IPS-11a (cell line): ENCODE measurements around the gene SLC3A2.
A peak's percentile ranks its signal among the peaks of the same experiment; 100 is the strongest.
"Not testable (repeated sequence)": the region's sequence is repeated elsewhere in the genome, so short reads cannot be mapped to it uniquely, and the experiment has no call there.

Experiments used
- H3K4me3 ChIP-seq: one replicate; pipeline ENCODE4 v1.5.1; 2013; ENCODE audit warnings: low read depth, low read length, control low read depth

Gene SLC3A2

DNA sequence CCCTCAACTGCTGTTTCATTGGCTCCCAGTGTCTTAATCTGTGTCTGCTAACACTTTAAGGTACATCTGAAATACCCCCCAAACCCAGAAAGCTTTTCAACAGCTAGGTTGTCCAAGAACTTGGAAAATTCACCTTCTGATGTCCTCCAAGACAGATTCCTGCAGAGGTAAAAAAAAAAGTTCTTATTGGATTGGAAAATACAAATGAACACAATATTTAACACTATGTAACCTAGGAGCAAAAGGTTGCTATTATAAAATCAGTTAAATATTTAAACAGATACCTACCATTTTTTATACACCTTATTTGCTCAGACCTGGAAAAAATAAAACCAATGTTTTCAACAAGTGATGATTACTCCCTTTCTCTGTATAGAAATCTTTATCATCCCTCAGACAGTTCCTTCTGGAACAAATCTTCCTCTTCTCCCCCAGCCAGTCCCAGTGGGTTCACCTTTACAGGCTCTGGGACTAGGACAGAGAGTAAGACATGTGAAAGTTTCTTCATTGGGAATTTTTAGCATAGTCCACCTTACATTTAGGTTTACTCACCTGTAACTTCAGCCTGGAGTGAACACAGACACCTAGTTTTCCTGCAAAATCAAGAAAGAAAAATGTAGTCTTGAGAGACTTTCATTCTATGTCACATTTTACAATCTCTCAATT is 28.0 kb upstream of the SLC3A2 start:
- peak overlapping the region; percentile 96 for H3K4me3 ChIP-seq

DNA sequence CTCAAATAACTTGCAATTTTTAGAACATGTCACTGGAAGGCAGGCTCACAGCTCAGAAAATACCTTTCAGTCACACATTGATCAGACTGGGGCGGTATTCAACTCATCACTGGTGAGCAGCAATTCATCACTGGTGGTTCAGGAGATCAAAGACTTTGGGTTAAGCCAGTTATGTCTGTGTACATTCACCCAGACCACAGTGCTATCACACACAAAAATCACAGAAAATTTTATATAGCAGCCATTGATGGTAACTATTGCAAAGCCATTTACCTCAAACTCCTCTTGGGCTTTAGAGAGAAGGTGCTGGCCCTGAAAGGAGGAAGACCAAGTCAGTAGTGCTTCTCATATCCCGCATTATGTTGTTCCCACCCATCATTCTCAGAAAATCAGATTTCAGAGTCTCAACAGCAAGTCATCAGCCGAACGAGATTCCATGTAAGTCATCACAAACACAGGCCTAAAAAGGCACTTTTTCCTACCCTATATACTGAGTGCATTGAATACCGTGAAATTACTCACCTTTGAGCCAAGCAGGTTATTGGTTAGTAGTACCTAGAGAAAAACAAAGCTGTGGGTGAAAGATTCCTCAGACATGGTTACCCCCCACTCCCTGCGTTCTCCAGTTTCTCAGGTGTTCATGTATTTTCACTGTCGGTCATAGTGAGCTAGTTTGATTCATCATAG is 27.3 kb upstream of the SLC3A2 start:
- H3K4me3 ChIP-seq, result peak overlapping the region; percentile 96

DNA sequence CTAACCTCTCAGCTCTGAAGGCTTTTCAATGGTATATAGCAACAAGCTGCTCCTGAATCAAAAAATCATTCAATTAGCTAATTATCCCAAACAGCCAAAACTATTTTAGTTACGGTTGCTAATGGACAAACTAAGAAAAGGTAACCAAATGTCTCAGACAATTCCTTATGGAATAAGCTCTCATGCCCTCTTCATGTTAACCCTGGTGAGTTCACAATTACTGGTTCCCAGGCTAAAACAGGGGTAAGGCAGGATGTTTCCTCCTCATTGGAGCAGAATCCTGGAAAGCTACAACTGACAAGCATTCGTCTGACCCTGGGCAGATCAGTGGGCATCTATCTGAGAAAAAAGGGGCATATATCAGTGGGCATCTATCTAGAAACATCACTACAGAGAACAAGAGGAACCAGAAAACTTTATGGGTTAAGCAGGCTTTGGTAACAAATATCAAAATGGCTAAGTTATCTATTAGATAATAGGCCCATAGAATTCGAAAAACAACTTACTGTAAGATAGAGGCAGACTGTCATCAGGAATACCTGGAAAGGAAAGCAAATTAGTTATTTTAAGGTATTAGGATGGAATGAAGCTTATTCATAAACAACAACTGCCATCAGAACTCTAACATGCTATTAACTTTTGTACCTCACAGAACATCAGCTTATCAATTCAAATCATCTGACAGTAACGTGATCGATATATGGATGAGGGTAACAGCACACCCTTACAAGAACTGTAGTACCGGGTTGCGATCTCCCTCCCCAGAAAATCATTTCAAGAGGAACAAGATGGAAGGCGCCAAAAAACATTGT is 26.5 kb upstream of the SLC3A2 start:
- H3K4me3 ChIP-seq, result peak overlapping the region; percentile 96

DNA sequence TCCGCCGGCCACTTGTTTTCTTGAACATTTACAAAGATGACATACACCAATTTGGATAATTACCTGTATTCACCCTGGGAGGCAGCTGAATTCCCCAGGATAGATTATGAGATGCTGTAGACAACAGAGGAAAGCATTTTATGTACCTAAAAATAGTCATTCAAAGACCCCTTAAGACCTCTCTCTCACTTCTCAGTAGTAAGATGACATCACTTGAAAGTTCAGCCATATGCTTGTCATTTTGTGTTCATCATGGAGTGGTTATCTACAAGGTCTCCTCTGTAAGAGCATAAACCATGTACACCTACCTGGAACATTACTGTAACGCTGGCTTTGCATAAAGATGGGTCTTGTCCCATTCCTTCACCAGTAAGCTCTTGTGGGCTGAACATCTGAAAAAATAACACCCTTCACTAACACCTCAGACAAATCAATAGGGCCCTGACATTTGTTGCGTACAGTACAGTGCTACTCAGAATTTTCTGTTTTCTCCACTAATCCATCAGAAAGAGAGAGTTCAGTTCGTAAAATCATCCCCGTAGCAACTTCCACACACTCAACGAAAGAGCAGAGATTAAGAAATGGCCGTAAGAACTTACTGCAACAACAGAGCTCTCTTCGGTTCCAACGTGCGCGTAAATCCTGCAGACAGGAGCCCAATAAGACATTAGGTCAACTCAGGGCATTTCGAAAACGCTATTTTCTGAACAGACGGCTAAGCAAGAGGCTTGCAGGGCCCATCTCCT is 25.7 kb upstream of the SLC3A2 start:
- peak overlapping the region; percentile 96 for H3K4me3 ChIP-seq

DNA sequence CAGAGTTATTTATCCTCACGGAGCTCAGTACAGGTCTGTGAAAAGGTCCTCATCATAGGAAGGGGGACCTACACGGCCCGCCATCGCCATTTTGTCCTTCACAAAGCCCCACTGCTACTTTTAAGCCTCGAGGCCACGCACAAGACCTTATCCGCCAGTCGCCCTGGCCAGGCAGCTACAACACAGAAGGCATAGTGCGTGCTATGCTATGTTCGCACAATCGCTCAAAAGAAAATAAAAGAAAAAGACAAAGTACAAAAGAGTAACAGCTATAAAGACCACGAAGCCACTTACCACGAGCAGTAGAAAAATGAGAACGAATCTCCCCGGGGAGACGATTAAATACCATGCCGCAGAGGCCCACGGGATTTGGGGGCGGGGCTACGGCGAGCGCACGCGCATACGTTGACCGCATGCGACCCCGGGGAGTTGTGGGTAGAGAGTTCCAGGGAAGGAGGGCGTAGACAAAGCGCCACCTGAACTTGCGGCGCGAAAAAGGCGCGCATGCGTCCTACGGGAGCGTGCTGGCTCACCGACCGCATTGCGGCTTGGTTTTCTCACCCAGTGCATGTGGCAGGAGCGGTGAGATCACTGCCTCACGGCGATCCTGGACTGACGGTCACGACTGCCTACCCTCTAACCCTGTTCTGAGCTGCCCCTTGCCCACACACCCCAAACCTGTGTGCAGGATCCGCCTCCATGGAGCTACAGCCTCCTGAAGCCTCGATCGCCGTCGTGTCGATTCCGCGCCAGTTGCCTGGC is 24.9 kb upstream of the SLC3A2 start:
- H3K4me3 ChIP-seq, result peak overlapping the region; percentile 96

DNA sequence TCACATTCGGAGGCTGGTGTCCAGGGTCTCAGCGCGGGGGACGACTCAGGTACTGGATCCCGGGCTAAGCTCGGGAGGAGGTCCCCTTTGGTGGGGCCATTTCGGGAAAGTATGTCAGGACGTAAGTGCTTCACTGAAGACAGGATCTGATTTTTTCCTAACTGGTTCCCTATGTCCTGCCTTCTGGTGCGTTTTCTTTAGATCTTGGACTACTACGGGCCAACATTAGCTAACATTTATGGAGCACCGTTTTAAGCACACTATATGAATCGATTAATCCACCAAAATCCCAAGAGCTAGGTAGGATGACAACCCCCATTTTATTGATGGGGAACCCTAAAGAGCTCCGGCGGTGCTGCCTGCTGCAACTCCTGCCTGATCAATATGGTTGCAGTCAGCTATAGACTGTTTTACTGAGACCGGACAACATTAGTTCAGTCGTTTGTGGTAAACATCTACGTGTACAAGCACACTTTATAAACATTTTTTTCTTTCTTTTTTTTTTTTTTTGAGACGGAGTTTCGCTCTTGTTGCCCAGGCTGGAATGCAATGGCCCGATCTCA is 24.3 kb upstream of the SLC3A2 start:
- peak overlapping the region; percentile 96 for H3K4me3 ChIP-seq

DNA sequence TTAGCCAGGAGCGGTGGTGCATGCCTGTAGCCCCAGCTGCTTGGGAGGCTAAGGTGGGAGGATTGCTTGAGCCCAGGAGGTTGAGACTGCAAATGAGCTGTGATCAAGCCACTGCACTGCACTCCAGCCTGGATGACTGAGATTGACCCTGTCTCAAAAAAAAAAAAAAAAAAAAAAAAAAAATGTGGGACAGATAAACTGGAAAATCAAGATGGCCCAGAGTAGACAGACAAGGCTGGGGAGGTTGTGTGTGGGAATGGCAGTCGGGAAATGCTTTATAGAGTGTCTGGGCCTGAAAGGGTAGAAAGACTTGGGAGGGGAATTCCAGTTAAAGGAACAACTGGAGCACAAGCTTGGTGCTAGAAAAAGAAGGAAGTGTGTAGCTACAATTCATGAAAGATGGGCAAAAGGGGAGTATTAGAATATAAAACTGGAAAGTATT is 23.1 kb upstream of the SLC3A2 start:
- peak overlapping the region; percentile 96 for H3K4me3 ChIP-seq

DNA sequence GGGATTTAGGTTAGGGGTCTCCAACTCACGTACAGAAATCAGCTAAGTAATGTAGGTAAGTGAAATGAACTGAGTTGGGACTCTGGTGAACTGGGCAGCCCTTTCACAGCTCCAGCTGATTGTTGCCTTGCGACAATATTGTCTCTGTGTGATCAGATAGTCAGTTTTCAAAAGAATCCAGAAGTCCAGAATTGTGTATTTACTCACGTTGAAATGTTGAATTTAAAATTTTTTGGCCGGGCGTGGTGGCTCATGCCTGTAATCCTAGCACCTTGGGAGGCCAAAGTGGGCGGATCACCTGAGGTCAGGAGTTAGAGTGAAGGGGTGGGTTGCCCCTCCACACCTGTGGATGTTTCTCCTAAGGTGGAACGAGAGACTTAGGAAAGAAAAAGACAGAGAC is 22.5 kb upstream of the SLC3A2 start:
- peak overlapping the region; percentile 96 for H3K4me3 ChIP-seq

DNA sequence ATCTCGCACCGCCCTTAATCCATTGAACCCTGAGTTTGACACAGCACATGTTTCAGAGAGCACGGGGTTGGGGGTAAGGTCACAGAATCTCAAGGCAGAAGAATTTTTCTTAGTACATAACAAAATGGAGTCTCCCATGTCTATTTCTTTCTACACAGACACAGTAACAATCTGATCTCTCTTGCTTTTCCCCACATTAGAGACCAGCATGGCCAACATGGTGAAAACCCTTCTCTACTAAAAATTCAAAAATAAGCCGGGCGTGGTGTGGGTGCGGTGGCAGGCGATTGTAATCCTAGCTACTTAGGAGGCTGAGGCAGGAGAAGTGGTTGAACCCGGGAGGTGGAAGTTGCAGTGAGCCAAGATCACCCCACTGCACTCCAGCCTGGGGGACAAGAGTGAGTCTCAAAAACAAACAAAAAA is 21.4 kb upstream of the SLC3A2 start:
- H3K4me3 ChIP-seq, result not testable (repeated sequence)

DNA sequence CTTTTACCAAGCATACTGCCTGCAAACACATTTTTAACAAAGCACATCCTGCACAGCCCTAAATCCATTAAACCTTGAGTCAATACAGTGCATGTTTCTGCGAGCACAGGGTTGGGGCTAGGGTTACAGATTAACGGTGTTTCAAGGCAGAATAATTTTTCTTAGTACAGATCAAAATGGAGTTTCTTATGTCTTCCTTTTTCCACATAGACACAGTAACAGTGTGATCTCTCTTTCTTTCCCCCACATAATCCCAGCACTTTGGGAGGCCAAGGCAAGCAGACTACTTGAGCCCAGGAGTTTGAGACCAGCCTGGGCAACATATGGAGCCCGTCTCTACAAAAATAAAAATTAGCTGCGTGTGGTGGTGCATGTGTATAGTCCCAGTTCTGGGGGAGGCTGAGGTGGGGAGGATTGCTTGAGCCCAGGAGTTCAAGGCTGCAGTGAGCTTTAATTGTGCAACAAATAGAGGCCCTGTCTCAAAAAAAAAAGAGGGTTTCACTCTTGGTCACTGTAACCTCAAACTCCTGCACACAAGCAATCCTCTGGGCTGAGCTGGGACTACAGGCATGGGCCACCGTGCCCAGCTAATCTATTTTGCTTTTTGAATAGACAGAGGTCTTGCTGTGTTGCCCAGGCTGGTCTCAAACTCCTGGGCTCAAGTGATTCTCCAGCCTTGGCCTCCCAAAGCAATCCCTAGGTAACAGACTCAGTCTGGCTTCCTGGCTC is 19.7 kb upstream of the SLC3A2 start:
- no peak overlapping the region for H3K4me3 ChIP-seq

DNA sequence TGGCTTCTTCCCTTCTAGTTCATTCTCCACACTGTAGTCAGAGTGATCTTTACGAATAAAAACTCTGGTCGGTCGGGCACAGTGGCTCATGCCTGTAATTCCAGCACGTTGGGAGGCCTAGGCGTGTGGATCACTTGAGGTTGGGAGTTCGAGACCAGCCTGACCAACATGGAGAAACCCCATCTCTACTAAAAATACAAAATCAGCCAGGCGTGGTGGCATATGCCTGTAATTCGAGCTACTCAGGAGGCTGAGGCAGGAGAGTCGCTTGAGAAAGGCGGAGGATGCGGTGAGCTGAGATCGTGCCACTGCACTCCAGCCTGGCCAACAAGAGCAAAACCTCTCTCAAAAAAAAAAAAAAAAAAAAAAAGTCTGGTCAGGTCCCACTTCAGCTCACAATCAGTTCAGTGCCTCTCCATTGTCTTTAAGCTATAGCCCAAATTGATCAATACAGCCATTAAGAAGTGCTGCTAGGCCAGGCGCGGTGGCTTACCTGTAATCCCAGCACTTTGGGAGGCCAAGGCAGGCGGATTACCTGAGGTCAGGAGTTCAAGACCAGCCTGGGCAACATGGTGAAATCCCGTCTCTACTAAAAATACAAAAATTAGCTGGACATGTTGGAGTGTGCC is 19.0 kb upstream of the SLC3A2 start:
- not testable (repeated sequence) for H3K4me3 ChIP-seq

DNA sequence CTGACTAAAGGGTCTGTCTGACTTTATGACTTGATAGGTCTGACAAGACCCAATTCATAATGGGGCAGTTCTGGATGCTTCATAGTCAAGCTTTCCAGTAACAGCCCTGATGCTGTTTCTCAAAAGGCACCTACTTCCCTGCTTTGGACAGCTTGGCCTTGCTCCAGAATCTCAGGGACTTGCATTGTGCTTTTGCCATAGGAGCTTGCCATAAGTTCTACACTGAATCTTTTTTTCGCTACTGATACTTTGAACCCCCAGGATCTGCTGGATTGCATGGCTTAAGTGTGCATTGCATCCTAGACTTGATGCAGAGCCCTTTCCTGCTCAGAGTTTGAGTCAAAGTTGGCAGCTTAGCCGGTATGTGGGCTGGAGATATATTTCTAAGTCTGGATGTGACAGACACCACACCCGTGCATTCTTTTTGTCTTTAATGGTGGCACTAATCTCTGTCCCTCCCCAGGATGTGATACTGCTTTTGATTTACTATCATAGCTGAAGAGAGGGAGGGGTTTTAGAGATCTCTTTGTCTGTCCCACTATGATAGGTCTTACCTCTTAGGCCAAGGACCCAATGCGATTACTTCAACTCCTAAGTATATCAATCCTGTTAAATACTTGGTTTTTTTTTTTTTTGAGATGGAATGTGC is 16.9 kb upstream of the SLC3A2 start:
- no peak overlapping the region for H3K4me3 ChIP-seq

DNA sequence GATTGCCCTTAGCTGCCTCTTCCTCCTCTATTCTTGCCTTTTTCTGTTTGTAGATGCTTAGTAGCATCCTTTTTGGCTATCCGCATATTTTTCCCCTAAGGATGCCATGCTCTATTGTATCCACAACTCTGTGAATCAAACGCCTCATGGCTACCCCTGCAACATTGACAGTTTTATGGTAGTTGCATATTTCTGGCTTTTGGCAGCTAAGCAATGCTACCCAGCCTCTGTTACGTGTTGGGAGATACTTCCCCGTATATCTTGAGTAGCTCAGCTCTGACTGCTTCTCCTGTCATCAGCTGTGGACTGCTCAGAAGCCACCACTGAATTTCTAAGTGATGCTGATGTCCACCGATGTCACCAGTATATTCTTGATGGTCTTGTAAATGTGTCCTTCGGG is 15.1 kb upstream of the SLC3A2 start:
- no peak overlapping the region for H3K4me3 ChIP-seq

DNA sequence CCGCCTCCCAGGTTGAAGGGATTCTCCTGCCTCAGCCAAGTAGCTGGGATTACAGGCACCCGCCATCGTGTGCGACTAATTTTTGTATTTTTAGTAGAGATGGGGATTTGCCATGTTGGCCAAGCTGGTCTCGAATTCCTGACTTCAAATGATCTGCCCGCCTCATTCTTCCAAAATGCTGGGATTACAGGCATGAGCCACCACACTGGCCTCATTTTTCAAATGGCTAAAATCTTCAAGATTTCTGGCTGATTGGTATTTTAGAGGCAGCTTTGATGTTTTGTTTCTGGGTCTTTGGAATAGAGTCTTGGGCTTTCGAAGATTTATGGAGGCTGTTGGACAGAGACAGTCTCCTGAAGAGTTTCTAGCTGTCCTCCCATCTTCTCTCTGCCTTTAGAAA is 5.8 kb upstream of the SLC3A2 start:
- H3K4me3 ChIP-seq, result no peak overlapping the region

DNA sequence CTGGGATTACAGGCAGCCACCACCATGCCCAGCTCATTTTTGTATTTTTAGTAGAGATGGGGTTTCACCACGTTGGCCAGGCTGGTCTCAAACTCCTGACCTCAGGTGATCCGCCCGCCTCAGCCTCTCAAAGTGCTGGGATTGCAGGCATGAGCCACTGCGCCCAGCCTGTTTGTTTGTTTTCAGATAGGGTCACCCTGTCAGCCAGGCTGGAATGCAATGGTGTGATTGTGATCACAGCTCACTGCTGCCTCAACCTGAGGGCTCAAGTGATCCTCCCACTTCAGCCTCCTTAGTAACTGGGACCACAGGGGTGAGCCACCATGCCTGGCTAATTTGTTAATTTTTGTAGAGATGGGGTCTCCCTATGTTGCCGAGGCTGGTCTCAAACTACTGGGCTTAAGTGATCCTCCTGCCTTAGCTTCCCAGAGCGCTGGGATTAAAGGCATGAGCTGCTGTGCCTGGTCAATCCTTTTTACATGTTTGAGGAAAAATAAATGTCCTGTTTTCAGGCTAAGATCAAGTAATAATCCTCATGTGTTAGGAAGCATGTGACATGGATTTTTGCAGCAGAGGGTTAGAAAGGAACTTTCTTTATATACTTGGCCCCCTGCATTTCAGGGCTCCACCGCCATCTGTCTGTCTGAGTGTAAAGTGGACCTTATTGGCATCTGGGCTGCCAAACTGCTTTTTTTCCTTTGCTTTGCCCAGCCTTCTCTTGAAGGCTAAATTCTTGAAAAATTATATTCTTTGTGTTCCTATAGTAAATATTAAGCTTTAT is 4.8 kb upstream of the SLC3A2 start:
- H3K4me3 ChIP-seq, result no peak overlapping the region

DNA sequence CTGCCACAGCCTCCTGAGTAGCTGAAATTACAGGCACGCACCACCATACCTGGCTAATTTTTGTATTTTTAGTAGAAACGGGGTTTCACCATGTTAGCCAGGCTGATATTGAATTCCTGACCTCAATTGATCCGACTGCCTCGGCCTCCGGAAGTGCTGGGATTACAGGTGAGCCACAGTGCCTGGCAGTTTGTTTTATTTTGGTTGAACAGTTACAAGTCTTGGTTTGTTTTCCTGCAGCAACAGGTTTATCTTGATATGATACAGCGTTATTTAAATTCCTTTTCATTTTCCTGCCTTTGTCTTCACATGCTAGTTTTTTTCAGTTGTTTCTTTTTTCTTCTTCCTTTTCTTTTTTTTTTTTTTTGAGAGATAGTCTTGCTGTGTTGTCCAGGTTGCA is 4.0 kb upstream of the SLC3A2 start:
- no peak overlapping the region for H3K4me3 ChIP-seq

DNA sequence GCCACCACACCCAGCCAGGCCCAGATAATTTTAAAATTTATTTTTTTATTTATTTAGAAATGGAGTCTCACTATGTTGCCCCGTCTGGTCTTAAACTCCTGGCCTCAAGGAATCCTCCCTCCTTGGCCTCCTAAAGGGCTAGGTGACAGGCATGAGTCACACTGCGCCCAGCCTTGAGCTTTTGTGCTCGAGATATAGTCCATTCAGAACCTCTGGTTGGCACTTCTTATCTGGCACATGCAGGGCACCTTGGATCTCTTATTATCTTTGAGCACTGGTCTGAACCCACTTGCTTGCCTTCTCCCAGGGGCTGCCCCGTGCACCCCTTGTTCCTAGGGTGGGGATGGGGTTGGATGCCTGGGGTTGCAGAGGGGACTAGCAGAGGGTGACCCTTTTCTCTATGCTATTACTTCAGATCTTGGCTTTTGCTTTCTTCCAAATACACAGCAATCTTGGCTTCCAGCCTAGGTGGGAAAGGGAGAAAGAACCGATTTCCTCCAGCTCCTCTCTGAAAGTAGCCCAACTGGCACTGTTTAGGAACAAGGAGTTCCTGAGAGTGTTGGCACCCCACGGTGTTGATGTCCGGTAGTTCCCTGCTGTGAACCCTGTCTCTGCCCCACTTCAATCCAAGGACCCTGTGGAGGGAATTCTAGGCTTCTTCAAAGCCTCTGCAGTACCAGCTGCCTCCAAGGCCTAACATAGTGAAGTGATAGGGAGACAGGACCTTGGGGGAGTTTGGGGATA is 1.3 kb upstream of the SLC3A2 start:
- no peak overlapping the region for H3K4me3 ChIP-seq
